Activated naive CD8-positive, alpha-beta T cell treated with anti-CD3 and anti-CD28 coated beads, Interleukin-2, amount 50 U/mL, for 16 hours (primary cell): Measurements from ENCODE around the gene HAP1.
"Not testable (repeated sequence)": the region's sequence is repeated elsewhere in the genome, so short reads cannot be mapped to it uniquely, and the experiment has no call there.

Experiments
- DNase-seq: peaks from one replicate; pipeline ENCODE4 v3.0.0-alpha.2; 2020; ENCODE audit warnings: low read depth, low spot score

HAP1 gene

DNA sequence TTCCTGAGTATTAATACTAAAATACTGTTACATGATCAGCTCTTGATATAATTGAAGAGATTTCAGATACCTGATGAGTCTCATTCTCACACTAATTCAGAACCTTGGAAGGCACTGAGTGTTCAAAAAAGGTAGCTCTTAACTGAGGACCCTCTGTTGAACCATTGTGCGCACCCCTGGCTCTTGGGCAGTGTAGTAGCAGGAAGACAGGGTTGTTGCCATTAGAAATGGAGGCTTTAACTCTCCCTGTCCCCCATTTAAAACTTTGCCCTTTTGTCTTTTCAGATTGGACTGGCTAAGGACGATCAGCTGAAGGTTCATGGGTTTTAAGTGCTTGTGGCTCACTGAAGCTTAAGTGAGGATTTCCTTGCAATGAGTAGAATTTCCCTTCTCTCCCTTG lies 43.9 kb downstream of the HAP1 start:
- no peak for DNase-seq

- peak; percentile 45 for DNase-seq
These were observed 44.7 kb downstream of the HAP1 start for GRCh38 chr17:41689497-41690299.

GRCh38 chr17:41688641-41689496 lies 45.6 kb downstream of the HAP1 start, which contains the start of gene EIF1:
Gene EIF1 (plus strand): TSS chr17:41688885. CDS start chr17:41689039, 154 bp downstream.
- peak; percentile 99 for DNase-seq

- DNase-seq, result no peak
These were observed 46.4 kb downstream of the HAP1 start for GRCh38 chr17:41687828-41688640.

GRCh38 chr17:41686281-41686680 lies 48.2 kb downstream of the HAP1 start:
- DNase-seq, result no peak

DNA sequence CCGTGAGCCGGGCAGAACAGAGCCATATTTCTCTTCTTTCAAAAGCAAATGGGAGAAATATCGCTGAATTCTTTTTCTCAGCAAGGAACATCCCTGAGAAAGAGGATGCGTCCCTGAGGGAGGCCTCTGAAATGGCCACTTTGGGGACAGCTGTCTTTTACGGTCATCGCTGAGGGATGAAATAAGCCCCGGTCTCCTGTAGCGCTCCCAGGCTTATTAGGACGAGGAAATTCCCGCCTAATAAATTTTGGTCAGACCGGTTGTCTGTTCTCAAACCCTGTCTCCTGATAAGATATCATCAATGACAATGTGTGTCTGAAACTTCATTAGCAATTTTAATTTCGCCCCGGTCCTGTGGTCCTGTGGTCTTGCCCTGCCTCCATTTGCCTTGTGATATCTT lies 48.7 kb downstream of the HAP1 start:
- not testable (repeated sequence) for DNase-seq

- no peak for DNase-seq
These were observed 50.4 kb downstream of the HAP1 start for GRCh38 chr17:41684035-41684434.

GRCh38 chr17:41683441-41684007 lies 50.9 kb downstream of the HAP1 start:
- DNase-seq, result no peak

DNA sequence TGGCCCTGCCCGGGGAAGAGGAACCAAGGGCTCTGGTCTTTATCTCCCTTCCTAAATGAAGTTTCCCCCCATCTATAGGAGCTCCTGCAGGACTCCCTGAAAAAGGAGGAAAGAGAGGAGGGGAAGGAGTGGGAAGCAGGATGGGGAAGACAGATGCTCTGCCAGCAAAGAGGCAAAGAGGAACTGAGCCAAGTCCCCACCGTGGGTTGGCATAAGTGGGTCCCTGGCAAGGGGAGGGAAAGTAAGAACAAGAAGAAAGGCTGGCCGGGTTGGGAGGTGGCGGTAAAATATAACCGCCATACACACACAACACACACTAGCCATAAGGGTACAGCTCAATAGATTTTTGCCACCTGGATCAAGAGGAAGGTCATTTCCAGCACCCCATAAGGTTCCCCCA lies 51.8 kb downstream of the HAP1 start:
- no peak for DNase-seq

DNA sequence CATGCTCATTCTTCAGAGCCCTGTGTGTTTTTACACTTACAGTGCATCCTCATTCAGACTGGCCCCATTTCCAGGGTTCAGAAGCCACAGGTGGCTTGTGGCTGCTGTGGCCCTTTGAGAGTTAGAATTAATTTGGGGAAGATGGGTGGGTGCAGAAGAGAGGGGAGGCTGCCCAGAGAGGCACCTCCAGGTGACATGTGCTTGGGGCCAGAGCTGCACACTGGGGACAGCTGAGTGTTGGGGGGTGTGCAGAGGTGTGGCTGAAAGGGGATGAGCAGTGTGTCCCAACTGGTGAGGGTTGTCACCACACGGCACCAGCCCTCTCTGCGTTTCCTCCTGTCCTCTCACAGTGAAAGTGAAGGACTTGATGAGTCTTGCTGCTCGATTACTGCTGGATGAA lies 52.7 kb downstream of the HAP1 start:
- no peak for DNase-seq

DNA sequence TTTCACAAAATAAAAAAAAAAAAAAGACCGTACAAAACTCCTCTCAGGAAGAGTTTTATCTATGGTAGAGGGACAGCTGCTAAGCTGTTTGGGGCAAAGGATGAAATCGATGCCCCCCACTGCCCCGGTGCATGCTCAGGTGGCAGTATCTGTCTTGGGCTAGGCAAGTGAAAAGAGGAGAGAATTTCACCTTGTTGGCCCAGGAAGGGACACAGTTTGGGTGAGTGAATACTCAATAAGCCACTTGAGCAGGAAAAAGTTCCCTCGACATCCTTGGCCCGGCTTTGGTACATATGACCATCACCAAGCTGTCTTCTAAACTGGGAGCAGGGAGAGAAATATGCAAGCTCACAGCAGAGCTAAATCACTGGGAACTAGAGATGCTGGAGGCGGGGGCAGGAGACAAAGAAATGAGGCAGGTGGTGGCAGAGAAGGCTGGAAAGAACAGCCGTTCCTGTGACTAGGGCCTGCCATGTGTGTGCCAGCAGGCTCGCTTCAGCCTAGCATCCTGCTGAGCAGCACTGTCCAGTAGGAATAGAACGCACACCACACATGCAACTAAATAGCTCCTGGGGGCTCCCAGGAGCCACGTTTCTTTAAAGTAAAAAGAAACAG lies 53.9 kb downstream of the HAP1 start:
- DNase-seq, result no peak

DNA sequence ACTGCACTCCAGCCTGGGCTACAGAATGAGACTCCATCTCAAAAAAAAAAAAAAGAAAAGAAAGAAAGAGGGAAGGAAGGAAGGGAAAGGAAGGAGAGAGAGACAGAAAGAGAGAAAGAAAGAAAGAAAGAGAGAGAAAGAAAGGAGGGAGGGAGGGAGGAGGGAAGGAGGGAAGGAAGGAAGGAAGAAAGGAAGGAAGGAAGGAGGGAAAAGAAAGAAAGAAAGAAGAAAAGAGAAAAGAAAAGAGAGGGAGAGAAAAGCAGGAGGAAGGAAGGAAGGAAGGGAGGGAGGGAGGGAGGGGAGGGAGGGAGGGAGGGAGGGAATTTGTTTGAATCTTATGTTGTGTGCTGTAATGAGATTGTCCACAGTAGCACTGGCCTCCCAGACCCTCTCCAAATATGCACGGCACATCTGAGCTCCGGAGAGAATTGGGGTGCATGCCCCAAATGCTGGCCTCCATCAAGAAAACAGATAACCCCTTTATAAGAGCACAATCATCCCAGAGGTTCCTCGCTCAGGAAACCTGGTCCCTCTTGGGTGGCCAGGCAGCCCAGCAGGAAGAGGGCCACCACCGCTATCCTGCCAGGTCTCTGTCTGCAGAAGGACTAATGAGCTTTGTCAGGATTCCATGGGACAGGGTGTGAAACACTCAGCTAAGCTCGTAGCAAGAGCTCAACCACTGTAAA lies 54.6 kb downstream of the HAP1 start:
- DNase-seq, result no peak

DNA sequence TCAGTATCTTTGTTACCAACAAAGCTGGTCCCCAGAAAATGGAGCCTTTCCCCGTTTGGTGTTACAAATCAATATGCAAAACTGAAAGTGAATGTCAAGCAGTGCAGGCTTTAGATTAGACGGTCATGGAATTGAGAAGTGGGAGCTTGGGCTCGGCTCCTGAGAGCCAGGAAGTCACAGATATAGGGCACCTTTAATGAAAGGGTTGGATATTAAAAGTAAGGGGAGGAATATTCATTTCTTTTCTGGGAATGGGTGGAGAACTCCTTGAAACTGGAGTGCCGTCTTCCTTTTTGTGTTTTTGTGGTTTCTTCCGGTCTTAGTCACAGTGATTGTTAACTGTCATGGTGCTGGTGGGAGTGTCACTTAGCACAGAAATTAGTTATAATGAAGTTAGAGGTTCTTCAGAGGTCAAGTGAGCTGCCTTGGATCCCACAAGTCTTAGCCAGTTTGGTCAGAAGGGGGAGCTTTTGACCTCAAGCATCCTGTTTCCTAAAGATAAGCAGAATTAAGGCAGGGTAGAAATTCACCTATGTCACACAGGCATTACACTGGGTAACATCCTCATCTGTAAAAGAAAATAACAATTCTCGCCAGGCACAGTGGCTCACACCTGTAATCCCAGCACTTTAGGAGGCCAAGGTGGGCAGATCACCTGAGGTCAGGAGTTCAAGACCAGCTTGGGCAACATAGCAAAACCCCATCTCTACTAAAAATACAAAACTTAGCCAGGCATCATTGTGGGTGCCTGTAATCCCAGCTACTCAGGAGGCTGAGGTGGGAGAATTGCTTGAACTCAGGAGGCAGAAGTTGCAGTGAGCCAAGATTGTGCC lies 55.3 kb downstream of the HAP1 start:
- no peak for DNase-seq

GRCh38 chr17:41678411-41678906 lies 56.0 kb downstream of the HAP1 start:
- DNase-seq, result no peak

DNA sequence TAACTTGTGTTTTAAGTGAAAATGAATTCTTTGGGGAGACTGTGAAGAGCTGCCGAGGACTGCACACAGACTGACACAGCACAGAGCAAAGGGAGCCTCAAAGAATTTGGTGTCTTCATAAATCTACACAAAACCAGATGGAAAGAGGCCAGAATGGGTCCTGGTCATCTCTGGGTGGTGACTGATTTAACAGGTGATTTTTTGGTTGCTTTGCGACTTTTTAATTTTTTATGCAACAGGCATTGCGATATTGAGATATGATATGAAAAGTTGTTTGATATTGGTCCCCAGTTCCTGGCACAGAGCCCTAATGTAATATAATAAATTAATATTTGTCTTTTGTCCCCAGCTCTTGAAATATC lies 58.4 kb downstream of the HAP1 start:
- DNase-seq, result no peak

- not testable (repeated sequence) for DNase-seq
These were observed 59.0 kb downstream of the HAP1 start for GRCh38 chr17:41675157-41676057.
